Kidney (tissue), 14 donors: ENCODE results near the gene C9. TPM values are rescaled to one million over a fixed set of nuclear protein-coding genes. Genes with fewer than 3 reads are reported as not detected.

Source experiments
- DNase-seq, 5 donors: peaks; one replicate each; pipeline ENCODE4 v3.0.0-alpha.2; 2013 to 2020
- FAIRE-seq: peaks from 2 replicates; lab custom pipeline; 2012; peaks lifted over from hg19 to GRCh38; lab: Jason Lieb, UNC
- H3K27ac ChIP-seq, 2 donors: one replicate each; pipeline ENCODE4 v1.7.0; 2013; ENCODE audit warnings: low read depth in 2 of 2, low read length in 2 of 2, inconsistent platforms in 1 of 2
- H3K27me3 ChIP-seq: one replicate; pipeline ENCODE4 v1.7.1; 2013; ENCODE audit warnings: low read length, inconsistent platforms; ENCODE audit not compliant: control insufficient read depth, insufficient read depth
- H3K36me3 ChIP-seq, 3 donors: one replicate each; pipeline versions ENCODE4 v1.7.0 to v1.7.1; 2013; ENCODE audit warnings: low read length in 3 of 3, control low read depth in 1 of 3, inconsistent platforms in 1 of 3; ENCODE audit not compliant: insufficient read depth in 3 of 3, control insufficient read depth in 2 of 3
- H3K4me1 ChIP-seq, 3 donors: one replicate each; pipeline versions ENCODE4 v1.7.0 to v1.7.1; 2013; ENCODE audit warnings: low read length in 3 of 3, inconsistent platforms in 1 of 3, low read depth in 1 of 3; ENCODE audit not compliant: control insufficient read depth in 2 of 3, insufficient read depth in 2 of 3
- H3K4me3 ChIP-seq, 3 donors: one replicate each; pipeline versions ENCODE4 v1.7.0 to v1.8.1; 2013; ENCODE audit warnings: low read length in 3 of 3, control low read depth in 1 of 3, inconsistent platforms in 1 of 3
- H3K9ac ChIP-seq, 3 donors: one replicate each; pipeline versions ENCODE4 v1.7.0 to v1.7.1; 2013; ENCODE audit warnings: low read length in 3 of 3, control low read depth in 1 of 3, inconsistent platforms in 1 of 3
- H3K9me3 ChIP-seq, 3 donors: one replicate each; pipeline versions ENCODE4 v1.7.0 to v1.7.1; 2013; ENCODE audit warnings: low read length in 3 of 3, control low read depth in 1 of 3, inconsistent platforms in 1 of 3; ENCODE audit not compliant: control insufficient read depth in 2 of 3, insufficient read depth in 1 of 3
- intact Hi-C: fragments of 100-400 bp; cut with DNase I; formaldehyde crosslinking; loops from one replicate; pipeline ENCODE4 v1.11.1; 2022
- polyA plus RNA-seq: library from polyadenylated mRNA; stranded (reverse); fragments of 350-450 nt; fragmentation: Illumina TruSeq; extraction: RNeasy Lipid Tissue Mini Kit (QIAGEN cat#74804); gene quantifications from one replicate; pipeline ENCODE4 v1.2.3, GENCODE V29; 2014; ENCODE audit warnings: low read depth, low replicate concordance; ENCODE audit not compliant: insufficient read depth
- total RNA-seq: library from RNA; stranded (reverse); fragmentation: NEBNext Ultra II Directional; extraction: Animal tissue kit (Norgen Biotek cat#: 25700); gene quantifications from one replicate; pipeline ENCODE4 v1.2.1, GENCODE V29; 2021
- TF ChIP-seq, protein P1 (sequence below): IDR thresholded peaks from 3 replicates; pipeline ENCODE4 v1.5.1; 2012; ENCODE audit warnings: mild to moderate bottlenecking, moderate library complexity, borderline replicate concordance; ENCODE audit not compliant: insufficient read depth; ENCODE audit errors: extremely low read depth
- donor health status: control.
- donor health status: control.
- donor health status: control.
- donor health status: control.
- donor health status: control.
- donor health status: DM: yes; HTN: yes; CAD: no.
- donor health status: Normal renal cell carcinoma (clear cell type).

Gene C9
- total and polyA plus RNA-seq, 2 donors from 2014 or later, result 1.5 to 4.5 TPM

DNA sequence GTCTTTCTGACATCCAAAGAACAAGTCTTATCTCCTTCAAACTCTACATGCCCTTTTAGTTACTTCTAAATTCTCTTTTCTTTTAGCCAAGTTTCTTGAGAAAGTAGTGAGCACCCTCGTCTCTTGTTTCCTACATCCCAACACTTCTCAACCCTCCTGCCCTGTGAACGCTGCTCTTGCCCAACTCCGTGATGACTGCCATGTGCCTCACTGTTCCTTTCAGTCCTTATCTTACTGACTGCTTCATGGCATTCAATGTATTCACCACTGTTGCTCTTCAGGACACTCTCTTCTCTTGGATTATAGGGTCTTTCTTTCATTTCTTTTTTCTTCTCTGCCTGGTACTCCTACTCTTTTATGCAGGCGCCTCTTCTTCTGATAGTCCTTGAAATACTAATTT is 14.8 kb downstream of the C9 start:
- Histone ChIP-seq H3K9me3 (peaks cover 0 to 5% (median 0%) of the 10 kb centered on the region in 3 donors), H3K4me3 (no peak overlapping the region), H3K36me3 (no peaks in the 10 kb centered on the region), H3K4me1 (no peaks in the 10 kb centered on the region), H3K27me3 (no peaks in the 10 kb centered on the region), H3K27ac (no peak overlapping the region), H3K9ac (no peak overlapping the region)
- DNase-seq (no peak), FAIRE-seq (no peak)
- intact Hi-C loops, result no loop called here
- TF ChIP-seq, protein P1, sequence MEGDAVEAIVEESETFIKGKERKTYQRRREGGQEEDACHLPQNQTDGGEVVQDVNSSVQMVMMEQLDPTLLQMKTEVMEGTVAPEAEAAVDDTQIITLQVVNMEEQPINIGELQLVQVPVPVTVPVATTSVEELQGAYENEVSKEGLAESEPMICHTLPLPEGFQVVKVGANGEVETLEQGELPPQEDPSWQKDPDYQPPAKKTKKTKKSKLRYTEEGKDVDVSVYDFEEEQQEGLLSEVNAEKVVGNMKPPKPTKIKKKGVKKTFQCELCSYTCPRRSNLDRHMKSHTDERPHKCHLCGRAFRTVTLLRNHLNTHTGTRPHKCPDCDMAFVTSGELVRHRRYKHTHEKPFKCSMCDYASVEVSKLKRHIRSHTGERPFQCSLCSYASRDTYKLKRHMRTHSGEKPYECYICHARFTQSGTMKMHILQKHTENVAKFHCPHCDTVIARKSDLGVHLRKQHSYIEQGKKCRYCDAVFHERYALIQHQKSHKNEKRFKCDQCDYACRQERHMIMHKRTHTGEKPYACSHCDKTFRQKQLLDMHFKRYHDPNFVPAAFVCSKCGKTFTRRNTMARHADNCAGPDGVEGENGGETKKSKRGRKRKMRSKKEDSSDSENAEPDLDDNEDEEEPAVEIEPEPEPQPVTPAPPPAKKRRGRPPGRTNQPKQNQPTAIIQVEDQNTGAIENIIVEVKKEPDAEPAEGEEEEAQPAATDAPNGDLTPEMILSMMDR, result no peak

DNA sequence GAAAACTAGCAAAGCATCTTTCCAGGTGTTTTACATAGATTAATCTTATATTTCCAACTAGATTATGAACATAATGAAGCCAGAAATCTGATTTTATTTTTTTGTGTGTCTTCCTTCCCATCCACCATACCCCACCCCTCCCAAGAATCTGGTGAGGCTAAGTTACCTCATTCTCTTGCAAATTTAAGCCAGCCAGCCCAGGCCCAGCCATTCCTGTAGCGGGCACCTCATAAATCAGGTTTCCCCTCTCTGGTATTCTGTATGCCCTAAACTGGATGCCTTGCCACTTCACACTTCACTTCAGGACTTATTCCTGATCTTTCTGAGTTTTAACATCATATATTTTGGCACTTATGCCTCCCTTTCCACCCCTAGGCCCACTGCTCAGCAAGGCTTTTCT is 21.8 kb downstream of the C9 start:
- no peak overlapping the region for H3K4me3 ChIP-seq
- H3K4me1 ChIP-seq, result no peaks in the 10 kb centered on the region
- no peaks in the 10 kb centered on the region for H3K36me3 ChIP-seq
- intact Hi-C loops, result no loop called here
- no peak overlapping the region for H3K9ac ChIP-seq
- FAIRE-seq (no peak), DNase-seq (no peak)
- no peaks in the 10 kb centered on the region for H3K27me3 ChIP-seq
- no peaks in the 10 kb centered on the region for H3K9me3 ChIP-seq
- H3K27ac ChIP-seq, result no peak overlapping the region
- TF ChIP-seq, protein P1, result no peak

DNA sequence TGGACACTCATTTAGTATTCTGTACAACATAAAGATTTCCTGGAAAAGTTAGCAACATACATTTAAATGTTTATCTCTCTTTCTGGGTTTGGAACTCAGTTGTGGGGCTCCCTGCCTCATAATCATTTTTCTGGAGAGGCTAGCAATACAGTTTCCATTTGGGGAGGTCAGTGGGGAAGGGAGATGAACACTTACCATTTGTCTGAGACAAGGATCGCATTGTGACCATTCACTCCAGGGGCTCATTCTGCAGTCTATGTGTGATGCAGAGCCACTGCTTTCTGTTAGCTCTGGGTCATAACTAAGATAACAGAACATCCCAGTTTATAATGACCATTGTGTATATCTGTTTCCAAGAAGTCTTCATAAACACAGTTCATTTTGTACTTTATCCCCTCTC is 22.4 kb downstream of the C9 start:
- H3K4me3 ChIP-seq, result no peak overlapping the region
- H3K36me3 ChIP-seq, result no peaks in the 10 kb centered on the region
- H3K27me3 ChIP-seq, result no peaks in the 10 kb centered on the region
- no peak overlapping the region for H3K9ac ChIP-seq
- no peak for DNase-seq
- no peaks in the 10 kb centered on the region for H3K4me1 ChIP-seq
- no peak overlapping the region for H3K27ac ChIP-seq
- TF ChIP-seq, protein P1, result no peak
- intact Hi-C loops, result no loop called here
- no peaks in the 10 kb centered on the region for H3K9me3 ChIP-seq
- no peak for FAIRE-seq

DNA sequence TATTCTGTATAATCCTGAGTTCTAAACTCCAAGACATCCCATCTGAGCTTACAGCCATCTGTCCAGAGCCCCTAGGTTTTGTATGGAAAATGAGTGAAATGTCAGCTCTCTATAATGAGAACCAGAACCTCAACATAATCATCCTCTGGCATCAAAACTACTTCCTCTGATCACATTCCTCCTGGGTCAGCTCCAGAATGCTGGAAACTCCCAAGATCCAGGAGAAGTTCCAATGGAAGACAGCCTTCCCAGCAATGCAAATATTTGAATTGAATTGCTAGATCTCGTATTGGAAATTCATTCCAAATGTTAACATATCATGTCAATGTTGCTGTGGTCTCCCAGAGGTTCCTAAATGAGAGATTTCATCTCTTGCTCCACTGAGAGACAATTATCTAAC is 23.8 kb downstream of the C9 start:
- FAIRE-seq (no peak), DNase-seq (no peak)
- Histone ChIP-seq H3K9ac (no peak overlapping the region), H3K27me3 (no peaks in the 10 kb centered on the region), H3K4me1 (no peaks in the 10 kb centered on the region), H3K9me3 (no peaks in the 10 kb centered on the region), H3K36me3 (no peaks in the 10 kb centered on the region), H3K4me3 (no peak overlapping the region), H3K27ac (no peak overlapping the region)
- TF ChIP-seq, protein P1, result no peak
- intact Hi-C loops, result no loop called here
